Activated naive CD4-positive, alpha-beta T cell treated with anti-CD3 and anti-CD28 coated beads, Interleukin-2, amount 50 U/mL, for 24 hours (primary cell): Measurements from ENCODE around the gene IQGAP3.

Experiments
- H3K27ac Mint-ChIP-seq: one replicate; pipeline ENCODE4 v1.8.0; 2021; ENCODE audit warnings: mild to moderate bottlenecking, mixed read lengths
- H3K27me3 Mint-ChIP-seq: one replicate; pipeline ENCODE4 v1.8.0; 2021; ENCODE audit warnings: mixed read lengths
- H3K36me3 Mint-ChIP-seq: one replicate; pipeline ENCODE4 v1.8.0; 2021; ENCODE audit warnings: mixed read lengths
- H3K4me1 Mint-ChIP-seq: one replicate; pipeline ENCODE4 v1.8.0; 2021; ENCODE audit warnings: mixed read lengths
- H3K4me3 Mint-ChIP-seq: one replicate; pipeline ENCODE4 v1.8.0; 2021; ENCODE audit warnings: mild to moderate bottlenecking, mixed read lengths
- H3K9me3 Mint-ChIP-seq: one replicate; pipeline ENCODE4 v1.8.0; 2021; ENCODE audit warnings: mixed read lengths

Gene IQGAP3

DNA sequence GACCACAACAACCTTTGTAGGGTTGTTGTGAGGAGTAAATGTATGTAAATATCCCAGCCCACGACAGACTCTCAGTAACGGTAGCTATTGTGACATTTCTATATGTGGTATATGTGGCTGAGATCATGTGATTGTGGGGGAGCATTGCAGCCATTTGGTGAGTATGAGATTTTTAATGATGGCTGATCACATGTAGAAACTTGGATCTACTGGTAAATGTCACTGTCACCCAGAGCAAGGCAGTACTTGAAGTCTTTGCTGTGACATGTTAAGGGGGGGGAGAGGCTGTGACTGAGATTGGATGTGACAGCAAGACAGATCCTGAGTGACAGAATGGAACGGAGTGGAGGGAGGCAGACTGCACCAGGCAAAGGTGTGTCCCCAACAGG lies 47.9 kb downstream of the IQGAP3 start:
- Mint-ChIP-seq H3K27ac (no peak overlapping the region), H3K36me3 (no peaks in the 10 kb centered on the region), H3K4me1 (peaks cover 42% of the 10 kb centered on the region), H3K9me3 (no peaks in the 10 kb centered on the region), H3K27me3 (no peaks in the 10 kb centered on the region), H3K4me3 (peak overlapping the region; percentile 70)

DNA sequence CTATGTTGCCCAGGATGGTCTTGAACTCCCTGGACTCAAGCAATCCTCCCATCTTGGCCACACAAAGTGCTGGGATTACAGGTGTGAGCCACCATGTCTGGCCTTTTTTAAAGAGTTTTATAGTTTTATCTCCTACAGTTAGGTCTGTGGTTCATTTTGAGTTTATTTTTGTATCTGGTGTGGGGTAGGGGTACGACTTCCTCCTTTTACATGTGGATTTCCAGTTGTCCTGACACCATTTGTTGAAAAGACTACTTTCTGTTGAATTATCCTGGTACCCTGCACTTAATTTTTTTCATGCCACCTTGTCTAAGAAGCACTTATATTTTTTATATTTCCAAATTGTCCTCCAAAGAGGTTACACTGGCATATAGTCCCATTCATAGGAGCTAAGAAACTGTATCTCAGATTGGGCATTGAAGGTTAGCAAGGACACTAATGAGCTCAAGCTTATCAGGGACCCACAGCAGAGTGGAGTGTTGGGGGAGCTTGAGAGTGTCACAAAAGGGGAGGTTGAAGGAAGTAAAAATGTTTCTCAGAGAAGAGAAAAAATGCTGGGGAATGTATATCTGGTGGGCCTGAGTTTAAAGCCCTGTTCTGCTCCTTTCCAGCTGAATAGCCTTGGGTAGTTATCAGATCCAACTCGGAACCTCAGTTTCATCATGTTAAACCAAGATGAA lies 48.4 kb downstream of the IQGAP3 start:
- H3K4me3 Mint-ChIP-seq = no peak overlapping the region
- peaks cover 40% of the 10 kb centered on the region for H3K4me1 Mint-ChIP-seq
- no peaks in the 10 kb centered on the region for H3K27me3 Mint-ChIP-seq
- no peak overlapping the region for H3K27ac Mint-ChIP-seq
- H3K9me3 Mint-ChIP-seq = no peaks in the 10 kb centered on the region
- no peaks in the 10 kb centered on the region for H3K36me3 Mint-ChIP-seq

DNA sequence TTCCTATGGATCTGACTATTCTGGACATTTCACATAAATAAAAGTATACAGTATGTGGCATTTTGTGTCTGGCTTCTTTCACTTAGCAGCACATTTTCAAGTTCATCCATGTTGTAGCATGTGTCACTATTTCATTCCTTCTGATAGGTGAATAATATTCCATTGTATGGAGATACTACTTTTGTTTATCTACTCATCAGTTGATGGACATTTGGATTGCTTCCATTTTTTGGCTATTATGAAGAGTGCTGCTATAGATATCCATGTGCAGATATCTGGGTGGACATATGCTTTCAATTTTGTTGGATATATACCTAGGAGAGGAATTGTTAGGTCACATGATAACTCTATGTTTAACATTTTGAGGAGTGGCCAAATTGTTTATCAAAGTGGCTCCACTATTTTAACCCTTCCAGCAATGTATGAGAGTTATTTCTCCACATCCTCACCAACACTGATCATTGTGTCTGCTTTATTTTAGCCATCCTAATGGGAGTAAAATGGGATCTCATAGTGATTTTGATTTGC lies 49.9 kb downstream of the IQGAP3 start:
- H3K36me3 Mint-ChIP-seq = no peaks in the 10 kb centered on the region
- H3K4me3 Mint-ChIP-seq = no peak overlapping the region
- peaks cover 28% of the 10 kb centered on the region for H3K4me1 Mint-ChIP-seq
- H3K27ac Mint-ChIP-seq = no peak overlapping the region
- H3K27me3 Mint-ChIP-seq = no peaks in the 10 kb centered on the region
- H3K9me3 Mint-ChIP-seq = no peaks in the 10 kb centered on the region

DNA sequence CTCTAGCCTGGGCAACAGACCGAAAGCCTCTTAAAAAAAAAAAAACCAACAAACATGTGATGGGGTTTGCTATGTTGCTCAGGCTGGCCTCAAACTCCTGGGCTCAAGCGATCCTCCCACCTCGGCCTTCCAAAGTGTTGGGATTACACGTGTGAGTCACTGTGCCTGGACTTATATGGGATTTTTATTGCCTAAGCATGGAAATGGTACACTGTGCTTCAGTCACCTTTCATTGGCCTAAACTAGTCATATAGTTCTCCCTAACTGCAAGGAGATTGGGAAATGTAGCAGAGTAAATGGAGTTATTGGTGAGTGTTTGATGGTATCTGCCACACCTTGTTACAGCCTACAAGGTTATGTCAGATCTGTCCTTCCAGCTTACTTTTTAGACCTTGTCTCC lies 54.6 kb downstream of the IQGAP3 start:
- no peaks in the 10 kb centered on the region for H3K36me3 Mint-ChIP-seq
- H3K4me1 Mint-ChIP-seq = no peaks in the 10 kb centered on the region
- no peaks in the 10 kb centered on the region for H3K27me3 Mint-ChIP-seq
- no peak overlapping the region for H3K4me3 Mint-ChIP-seq
- H3K27ac Mint-ChIP-seq = no peak overlapping the region
- no peaks in the 10 kb centered on the region for H3K9me3 Mint-ChIP-seq

DNA sequence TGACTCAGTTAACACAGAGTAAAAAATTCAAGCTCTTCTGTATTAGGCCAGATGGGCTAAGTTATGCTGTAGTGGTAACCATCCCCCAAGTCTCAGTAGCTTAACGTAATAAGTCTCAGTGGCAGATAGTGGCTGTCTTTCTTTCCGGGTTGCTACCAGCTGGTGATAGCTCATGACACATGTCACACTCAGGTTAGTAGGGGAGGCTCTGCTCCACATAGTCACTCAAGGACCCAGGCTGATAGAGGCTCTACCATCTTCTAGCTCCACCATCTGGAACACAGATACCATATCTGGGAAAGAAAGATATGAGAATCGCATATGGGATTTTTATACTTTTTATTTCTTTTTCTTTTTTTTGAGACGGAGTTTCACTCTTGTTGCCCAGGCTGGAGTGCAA lies 55.5 kb downstream of the IQGAP3 start:
- H3K27ac Mint-ChIP-seq = no peak overlapping the region
- H3K9me3 Mint-ChIP-seq = no peaks in the 10 kb centered on the region
- H3K4me3 Mint-ChIP-seq = no peak overlapping the region
- no peaks in the 10 kb centered on the region for H3K27me3 Mint-ChIP-seq
- no peaks in the 10 kb centered on the region for H3K36me3 Mint-ChIP-seq
- H3K4me1 Mint-ChIP-seq = peaks cover 1% of the 10 kb centered on the region

DNA sequence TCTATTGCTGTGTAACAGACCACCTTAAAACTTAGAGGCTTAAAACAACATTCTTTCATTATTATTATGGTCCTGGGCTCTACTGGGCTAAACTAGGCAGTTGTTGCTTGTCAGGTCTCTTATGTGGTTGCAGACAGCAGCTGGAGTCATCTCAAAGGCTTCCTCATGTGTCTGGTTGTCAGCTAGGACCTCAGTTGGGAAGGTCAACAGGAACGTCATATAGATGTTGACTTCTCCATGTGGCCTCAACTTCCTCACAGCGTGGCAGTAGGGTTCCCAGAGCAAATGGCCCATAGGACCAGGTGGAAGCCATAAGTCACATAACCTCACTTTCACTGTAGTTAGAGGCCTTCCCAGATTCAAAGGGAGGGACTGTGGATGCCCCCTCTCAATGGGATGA lies 56.4 kb downstream of the IQGAP3 start:
- Mint-ChIP-seq H3K27ac (no peak overlapping the region), H3K9me3 (no peaks in the 10 kb centered on the region), H3K4me3 (no peak overlapping the region)

DNA sequence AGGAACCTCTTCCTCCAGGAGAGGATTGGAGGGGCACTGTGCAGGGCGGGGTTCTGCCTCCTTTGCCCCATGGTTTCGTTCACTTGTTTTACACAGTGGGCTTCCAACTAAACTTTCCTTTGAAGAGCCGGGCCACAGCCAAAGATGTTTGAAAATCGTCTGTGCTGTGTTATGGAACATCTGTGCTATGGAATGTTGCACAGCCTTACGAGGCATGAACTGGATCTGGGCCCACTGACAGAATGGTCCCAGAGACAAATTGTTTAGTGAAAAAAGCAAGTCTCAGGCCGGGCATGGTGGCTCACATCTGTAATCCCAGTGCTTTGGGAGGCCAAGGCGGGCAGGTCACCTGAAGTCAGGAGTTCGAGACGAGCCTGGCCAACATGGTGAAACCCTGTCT lies 59.2 kb downstream of the IQGAP3 start:
- Mint-ChIP-seq H3K36me3 (no peaks in the 10 kb centered on the region), H3K4me1 (peaks cover 17% of the 10 kb centered on the region), H3K27ac (no peak overlapping the region), H3K4me3 (no peak overlapping the region), H3K9me3 (no peaks in the 10 kb centered on the region), H3K27me3 (no peaks in the 10 kb centered on the region)

More for the DNA sequence above, 56.4 kb downstream of the IQGAP3 start:
- H3K36me3 Mint-ChIP-seq = no peaks in the 10 kb centered on the region
- peaks cover 4% of the 10 kb centered on the region for H3K4me1 Mint-ChIP-seq
- no peaks in the 10 kb centered on the region for H3K27me3 Mint-ChIP-seq

DNA sequence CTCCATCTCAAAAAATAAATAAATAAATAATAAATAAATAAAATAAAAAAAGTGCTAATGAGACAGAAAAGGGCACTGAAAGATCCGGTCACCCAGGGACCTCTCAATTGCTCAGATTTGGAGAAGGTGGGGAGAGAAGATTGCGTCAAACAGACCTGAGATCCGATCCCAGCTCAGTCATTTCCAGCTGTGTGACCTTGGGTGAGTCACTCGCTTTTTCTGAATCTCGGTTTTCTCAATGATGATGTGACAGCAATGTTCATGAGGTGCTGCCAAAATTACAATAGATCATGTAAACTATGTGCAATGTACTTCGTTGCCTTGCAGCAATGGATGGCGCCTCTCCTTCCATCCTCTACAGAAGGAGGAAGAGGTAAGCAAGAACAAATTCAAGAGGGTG lies 60.7 kb downstream of the IQGAP3 start:
- Mint-ChIP-seq H3K4me1 (peaks cover 23% of the 10 kb centered on the region), H3K36me3 (no peaks in the 10 kb centered on the region), H3K27ac (no peak overlapping the region), H3K27me3 (no peaks in the 10 kb centered on the region), H3K9me3 (no peaks in the 10 kb centered on the region), H3K4me3 (no peak overlapping the region)

DNA sequence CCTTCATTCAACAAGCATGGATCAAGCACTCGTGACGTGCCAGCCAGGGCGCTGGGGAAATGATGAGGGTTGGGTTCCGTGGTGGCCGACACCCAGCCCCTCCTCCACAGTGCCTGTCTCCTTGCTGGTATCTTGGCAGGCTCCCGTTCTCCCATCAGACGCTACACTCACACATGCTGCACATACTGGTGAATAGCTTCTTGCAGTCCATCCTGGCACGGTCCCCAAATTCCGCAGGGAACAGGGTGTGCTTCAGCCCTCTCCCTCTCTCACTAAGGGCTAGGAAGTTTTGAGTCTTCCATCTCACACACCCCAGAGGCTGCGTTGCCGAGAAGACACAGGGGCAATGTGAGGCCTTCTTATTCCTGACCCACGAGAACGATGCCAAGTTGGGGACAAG lies 61.7 kb downstream of the IQGAP3 start:
- H3K27ac Mint-ChIP-seq = no peak overlapping the region
- H3K27me3 Mint-ChIP-seq = no peaks in the 10 kb centered on the region
- H3K36me3 Mint-ChIP-seq = no peaks in the 10 kb centered on the region
- H3K4me1 Mint-ChIP-seq = peaks cover 33% of the 10 kb centered on the region
- H3K4me3 Mint-ChIP-seq = no peak overlapping the region
- no peaks in the 10 kb centered on the region for H3K9me3 Mint-ChIP-seq

DNA sequence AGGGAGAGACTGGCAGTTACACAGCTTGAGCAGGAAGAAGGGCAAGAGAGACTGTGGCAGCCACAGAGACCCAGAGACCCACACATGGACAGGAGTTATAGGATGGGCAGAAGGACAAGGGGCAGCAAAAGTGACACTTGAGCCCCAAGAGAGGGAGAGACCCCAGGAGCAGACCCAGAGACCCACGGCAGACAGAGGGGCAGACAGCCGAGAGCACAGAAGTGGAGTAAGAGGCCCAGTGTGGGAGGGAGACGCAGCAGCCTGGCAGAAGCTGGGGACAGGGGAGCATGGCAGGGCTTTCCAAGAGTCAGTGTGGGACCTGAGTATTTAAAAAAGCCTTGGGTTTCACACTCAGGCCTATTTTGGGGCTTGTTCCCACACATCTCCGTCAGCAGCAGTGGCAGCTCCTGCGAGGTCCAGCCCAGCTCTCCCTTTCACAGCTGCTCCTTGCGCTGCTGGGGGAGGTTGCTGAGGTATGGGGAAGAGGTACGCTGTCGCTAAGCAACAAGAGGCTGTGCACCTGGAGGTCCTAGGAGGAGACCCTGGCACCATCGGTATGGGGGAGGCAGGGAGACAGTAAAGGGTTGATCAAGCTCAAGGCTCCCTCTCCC lies 62.8 kb downstream of the IQGAP3 start:
- Mint-ChIP-seq H3K4me3 (no peak overlapping the region), H3K27ac (peak overlapping the region; percentile 44), H3K9me3 (no peaks in the 10 kb centered on the region), H3K27me3 (no peaks in the 10 kb centered on the region), H3K36me3 (no peaks in the 10 kb centered on the region), H3K4me1 (peaks cover 42% of the 10 kb centered on the region)

DNA sequence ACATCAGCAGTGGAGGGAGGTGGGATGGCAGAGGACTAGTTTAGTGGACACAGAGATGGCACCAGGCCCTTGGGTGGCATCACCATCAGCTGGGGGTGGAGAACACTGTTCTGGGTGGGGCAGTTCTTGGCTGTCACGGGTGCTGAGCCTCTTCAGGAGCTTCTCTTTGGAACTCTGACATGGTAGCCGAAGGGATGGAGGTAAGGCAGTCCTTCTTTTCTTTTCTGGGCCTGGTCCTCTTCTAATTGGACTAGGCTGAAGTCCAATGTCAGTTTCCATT lies 63.5 kb downstream of the IQGAP3 start:
- peak overlapping the region; percentile 44 for H3K27ac Mint-ChIP-seq
- no peaks in the 10 kb centered on the region for H3K9me3 Mint-ChIP-seq
- peaks cover 48% of the 10 kb centered on the region for H3K4me1 Mint-ChIP-seq
- H3K36me3 Mint-ChIP-seq = no peaks in the 10 kb centered on the region
- H3K27me3 Mint-ChIP-seq = no peaks in the 10 kb centered on the region
- no peak overlapping the region for H3K4me3 Mint-ChIP-seq

DNA sequence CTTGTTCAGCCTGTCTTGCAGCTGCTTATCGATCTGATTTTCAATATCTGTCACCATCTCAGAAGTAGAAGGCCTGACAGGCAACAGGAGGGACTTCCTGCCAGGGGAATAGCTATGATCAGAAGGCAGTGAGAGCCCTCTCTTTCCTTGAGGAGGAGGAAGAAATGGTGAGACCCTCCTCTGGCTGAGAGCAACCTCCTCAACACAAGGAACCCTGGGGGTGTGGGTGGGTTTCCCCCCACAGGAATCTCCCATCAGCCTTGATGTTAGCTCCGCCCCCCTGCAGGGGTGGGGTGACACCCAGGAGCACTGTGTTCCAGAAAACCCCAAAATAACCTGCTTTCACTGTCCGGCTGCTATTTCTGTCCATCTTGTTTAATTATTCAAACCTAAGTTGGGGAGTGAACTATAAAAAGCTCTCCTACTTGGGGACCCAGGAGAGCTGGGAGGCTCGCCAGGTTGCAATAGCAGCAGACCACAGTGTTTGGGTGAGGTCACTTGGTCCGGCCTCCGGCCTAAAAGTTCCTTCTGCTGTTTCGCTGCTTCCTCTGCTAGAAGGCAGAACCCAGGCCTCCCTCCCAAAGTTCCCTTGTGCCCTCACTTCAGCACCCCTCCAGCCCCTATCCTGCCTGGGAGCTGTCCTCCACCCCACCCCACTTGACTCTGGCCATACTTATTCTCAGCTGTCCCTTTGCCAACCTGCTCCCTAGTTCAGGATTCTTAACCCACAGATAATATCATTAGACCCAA lies 64.0 kb downstream of the IQGAP3 start:
- H3K4me3 Mint-ChIP-seq = no peak overlapping the region
- no peak overlapping the region for H3K27ac Mint-ChIP-seq
- peaks cover 53% of the 10 kb centered on the region for H3K4me1 Mint-ChIP-seq
- no peaks in the 10 kb centered on the region for H3K9me3 Mint-ChIP-seq
- H3K27me3 Mint-ChIP-seq = no peaks in the 10 kb centered on the region
- H3K36me3 Mint-ChIP-seq = no peaks in the 10 kb centered on the region

DNA sequence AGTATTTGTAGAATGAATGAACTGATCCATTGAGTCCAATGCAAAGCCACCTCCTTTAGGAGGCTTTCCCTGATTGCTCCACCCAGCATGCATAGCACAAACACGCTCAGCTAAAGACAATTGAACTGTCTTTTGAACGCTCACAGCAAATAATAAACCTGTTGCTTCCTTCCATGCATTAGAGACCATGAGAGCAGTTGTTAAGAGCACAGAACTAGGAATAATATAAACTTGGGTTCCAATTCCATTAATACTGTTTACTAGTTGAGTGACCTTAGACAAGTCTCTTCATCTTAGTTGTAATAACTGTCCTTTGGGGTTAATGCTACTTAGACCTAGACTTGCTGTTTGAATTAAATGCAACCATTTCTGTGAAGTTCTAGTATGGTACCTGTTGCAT lies 65.9 kb downstream of the IQGAP3 start:
- peaks cover 68% of the 10 kb centered on the region for H3K4me1 Mint-ChIP-seq
- H3K27me3 Mint-ChIP-seq = no peaks in the 10 kb centered on the region
- H3K36me3 Mint-ChIP-seq = no peaks in the 10 kb centered on the region
- peak overlapping the region; percentile 87 for H3K4me3 Mint-ChIP-seq
- no peak overlapping the region for H3K27ac Mint-ChIP-seq
- no peaks in the 10 kb centered on the region for H3K9me3 Mint-ChIP-seq

DNA sequence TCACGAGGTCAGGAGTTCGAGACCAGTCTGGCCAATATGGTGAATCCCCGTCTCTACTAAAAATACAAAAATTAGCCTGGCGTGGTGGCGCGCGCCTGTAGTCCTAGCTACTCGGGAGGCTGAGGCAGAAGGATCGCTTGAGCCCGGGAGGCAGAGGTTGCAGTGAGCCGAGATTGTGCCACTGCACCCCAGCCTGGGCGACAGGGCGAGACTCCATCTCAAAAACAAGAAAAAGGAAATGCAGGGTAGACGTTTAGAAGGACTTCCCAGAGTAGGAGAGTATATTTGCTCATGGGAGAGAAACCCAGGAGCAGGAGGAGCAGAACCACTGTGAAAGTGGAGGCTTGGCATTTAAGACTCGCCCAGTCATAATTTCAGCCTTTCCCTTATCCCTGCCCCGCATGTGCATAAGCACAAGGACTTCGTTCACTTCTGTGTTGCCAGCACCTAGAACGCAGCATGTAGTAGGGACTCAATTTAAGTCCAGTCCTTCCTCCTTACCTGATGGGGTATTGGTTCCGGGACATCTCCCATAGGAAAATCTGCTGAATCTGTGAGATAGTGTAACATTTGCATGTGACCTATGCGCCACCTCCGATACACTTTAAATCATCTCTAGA lies 66.6 kb downstream of the IQGAP3 start:
- no peaks in the 10 kb centered on the region for H3K36me3 Mint-ChIP-seq
- H3K4me3 Mint-ChIP-seq = peak overlapping the region; percentile 87
- H3K9me3 Mint-ChIP-seq = no peaks in the 10 kb centered on the region
- peak overlapping the region; percentile 100 for H3K27ac Mint-ChIP-seq
- H3K27me3 Mint-ChIP-seq = no peaks in the 10 kb centered on the region
- peaks cover 69% of the 10 kb centered on the region for H3K4me1 Mint-ChIP-seq

DNA sequence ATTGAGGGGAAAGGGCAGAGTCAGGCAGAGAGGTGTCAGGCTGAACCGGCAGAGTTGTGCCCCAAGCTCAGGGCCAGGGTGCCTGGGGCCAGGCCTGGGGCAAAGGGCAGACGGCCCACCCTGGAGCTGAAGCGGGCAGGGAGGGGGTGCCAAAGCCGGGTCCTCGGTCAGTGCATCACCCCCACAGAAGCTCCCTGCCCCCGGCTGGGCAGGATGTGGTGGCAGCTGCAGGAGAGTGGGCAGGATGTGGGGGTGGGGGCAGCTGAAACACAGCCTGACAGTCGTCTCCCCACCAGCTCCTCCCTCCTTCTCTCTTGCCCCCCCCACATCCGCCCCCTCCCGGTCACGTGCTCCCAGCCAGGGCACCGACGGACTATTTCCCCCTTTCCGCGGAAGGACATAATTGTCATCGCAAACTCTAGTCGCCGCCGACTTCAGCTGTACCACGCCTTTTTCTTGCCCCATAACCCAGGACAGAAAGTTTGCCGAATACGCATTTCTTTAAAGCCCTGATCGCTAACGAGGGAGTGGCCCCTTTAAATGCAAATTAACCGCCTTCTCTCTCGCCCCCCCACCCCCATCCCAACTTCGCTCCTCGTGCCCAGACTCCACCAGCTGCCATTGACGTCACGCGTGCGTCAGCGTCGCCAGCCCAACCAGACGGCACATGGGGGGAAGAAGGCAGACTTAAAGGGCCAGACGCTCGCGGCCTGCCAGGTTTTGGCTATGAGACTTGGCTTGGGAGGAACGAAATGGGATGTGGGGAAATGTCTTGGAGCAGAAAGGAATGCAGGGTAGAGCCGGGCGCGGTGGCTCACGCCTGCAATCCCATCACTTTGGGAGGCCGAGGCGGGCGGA lies 67.3 kb downstream of the IQGAP3 start:
- Mint-ChIP-seq H3K27ac (peak overlapping the region; percentile 100), H3K9me3 (no peaks in the 10 kb centered on the region), H3K36me3 (no peaks in the 10 kb centered on the region), H3K27me3 (no peaks in the 10 kb centered on the region), H3K4me1 (peaks cover 69% of the 10 kb centered on the region), H3K4me3 (peak overlapping the region; percentile 87)
